H9 (cell line): ENCODE data around the gene CCDC102A. TPM values are rescaled to one million over a fixed set of nuclear protein-coding genes. Genes with fewer than 3 reads are reported as not detected.

Experiments used
- DNase-seq: peaks from one replicate; pipeline ENCODE4 v3.0.0-alpha.2; 2017
- H2AFZ ChIP-seq: one replicate; pipeline ENCODE4 v1.6.1; 2013; ENCODE audit warnings: mild to moderate bottlenecking, low read length, control low read depth, moderate library complexity
- H2AK5ac ChIP-seq: 2 replicates; pipeline ENCODE4 v1.6.1; 2013; ENCODE audit warnings: low read length, control low read depth, mixed read lengths; ENCODE audit not compliant: insufficient read length
- H2BK120ac ChIP-seq: one replicate; pipeline ENCODE4 v1.6.1; 2013; ENCODE audit warnings: low read depth, mild to moderate bottlenecking, low read length, control low read depth, inconsistent platforms; ENCODE audit not compliant: poor library complexity, severe bottlenecking
- H2BK12ac ChIP-seq: 2 replicates; pipeline ENCODE4 v1.6.1; 2013; ENCODE audit warnings: low read length, control low read depth, mixed read lengths, low read depth; ENCODE audit not compliant: insufficient read length
- H2BK15ac ChIP-seq: 2 replicates; pipeline ENCODE4 v1.6.1; 2013; ENCODE audit warnings: low read depth, low read length, control low read depth
- H2BK20ac ChIP-seq: one replicate; pipeline ENCODE4 v1.6.1; 2013; ENCODE audit warnings: low read depth, mild to moderate bottlenecking, low read length, control low read depth, inconsistent platforms; ENCODE audit not compliant: poor library complexity, severe bottlenecking
- H2BK5ac ChIP-seq: 2 replicates; pipeline ENCODE4 v1.6.1; 2013; ENCODE audit warnings: low read length, control low read depth, mixed read lengths; ENCODE audit not compliant: insufficient read length
- H3K14ac ChIP-seq: 2 replicates; pipeline ENCODE4 v1.6.1; 2013; ENCODE audit warnings: low read length, control low read depth; ENCODE audit not compliant: insufficient read depth
- H3K18ac ChIP-seq: 2 replicates; pipeline ENCODE4 v1.6.1; 2013; ENCODE audit warnings: low read depth, mild to moderate bottlenecking, mixed read lengths, low read length, control low read depth; ENCODE audit not compliant: insufficient read length
- H3K23ac ChIP-seq: 2 replicates; pipeline ENCODE4 v1.6.1; 2013; ENCODE audit warnings: low read length, control low read depth, mixed read lengths, low read depth; ENCODE audit not compliant: insufficient read length
- H3K23me2 ChIP-seq: 2 replicates; pipeline ENCODE4 v1.6.1; 2013; ENCODE audit warnings: low read depth, mild to moderate bottlenecking, mixed read lengths, low read length, control low read depth; ENCODE audit not compliant: insufficient read length, poor library complexity, severe bottlenecking
- H3K27ac ChIP-seq: 2 replicates; pipeline ENCODE4 v1.5.1; 2013; ENCODE audit warnings: low read length, control low read depth, mixed read lengths, low read depth; ENCODE audit not compliant: insufficient read length
- H3K27me3 ChIP-seq: 2 replicates; pipeline ENCODE4 v1.6.1; 2013; ENCODE audit warnings: low read length, control low read depth, inconsistent platforms; ENCODE audit not compliant: insufficient read depth
- H3K4ac ChIP-seq: 2 replicates; pipeline ENCODE4 v1.6.1; 2013; ENCODE audit warnings: low read depth, mild to moderate bottlenecking, control low read depth, inconsistent platforms, low read length, moderate library complexity
- H3K4me1 ChIP-seq: 2 replicates; pipeline ENCODE4 v1.6.1; 2013; ENCODE audit warnings: low read length, control low read depth, inconsistent platforms; ENCODE audit not compliant: insufficient read depth
- H3K4me2 ChIP-seq: 2 replicates; pipeline ENCODE4 v1.6.1; 2013; ENCODE audit warnings: low read length, control low read depth, mixed read lengths; ENCODE audit not compliant: insufficient read length, insufficient read depth
- H3K56ac ChIP-seq: 2 replicates; pipeline ENCODE4 v1.6.1; 2013; ENCODE audit warnings: low read depth, mild to moderate bottlenecking, mixed read lengths, low read length, control low read depth; ENCODE audit not compliant: insufficient read length
- H3K79me1 ChIP-seq: 2 replicates; pipeline ENCODE4 v1.6.1; 2013; ENCODE audit warnings: low read depth, mild to moderate bottlenecking, moderate library complexity, low read length, control low read depth, inconsistent platforms; ENCODE audit not compliant: insufficient read depth, poor library complexity, severe bottlenecking
- H3K79me2 ChIP-seq: 2 replicates; pipeline ENCODE4 v1.6.1; 2013; ENCODE audit warnings: low read length, control low read depth, inconsistent platforms; ENCODE audit not compliant: insufficient read depth
- H3K9ac ChIP-seq: 2 replicates; pipeline ENCODE4 v1.6.1; 2013; ENCODE audit warnings: low read length, control low read depth, mixed read lengths; ENCODE audit not compliant: insufficient read length; ENCODE audit errors: extremely low read depth
- H3K9me3 ChIP-seq: one replicate; pipeline ENCODE4 v1.6.1; 2013; ENCODE audit warnings: low read depth, low read length, inconsistent platforms; ENCODE audit not compliant: control insufficient read depth
- H3T11ph ChIP-seq: one replicate; pipeline ENCODE4 v1.6.1; 2013; ENCODE audit warnings: mild to moderate bottlenecking, low read length, control low read depth, inconsistent platforms
- H4K20me1 ChIP-seq: one replicate; pipeline ENCODE4 v1.6.1; 2013; ENCODE audit not compliant: control insufficient read depth, insufficient read length, insufficient read depth
- H4K5ac ChIP-seq: 2 replicates; pipeline ENCODE4 v1.6.1; 2013; ENCODE audit warnings: low read depth, mild to moderate bottlenecking, mixed read lengths, low read length, control low read depth; ENCODE audit not compliant: insufficient read length
- H4K8ac ChIP-seq: replicated peaks from 2 replicates; pipeline ENCODE4 v1.6.1; 2013; ENCODE audit warnings: low read length, control low read depth, mixed read lengths, low read depth; ENCODE audit not compliant: insufficient read length
- H4K91ac ChIP-seq: 2 replicates; pipeline ENCODE4 v1.6.1; 2013; ENCODE audit warnings: low read depth, mild to moderate bottlenecking, moderate library complexity, mixed read lengths, low read length, control low read depth; ENCODE audit not compliant: insufficient read length
- H3K27ac Mint-ChIP-seq, 3 experiments: 2 replicates in 2 of 3; 3 replicates in 1 of 3; pipeline ENCODE4 v1.8.0; 2020 to 2021; ENCODE audit warnings: mixed read lengths in 3 of 3, mild to moderate bottlenecking in 1 of 3, moderate library complexity in 1 of 3
- H3K27me3 Mint-ChIP-seq: 2 replicates; pipeline ENCODE4 v1.8.0; 2021; ENCODE audit warnings: low read depth, mild to moderate bottlenecking, moderate library complexity, mixed read lengths
- H3K36me3 Mint-ChIP-seq, 3 experiments: 2 replicates in 2 of 3; 3 replicates in 1 of 3; pipeline ENCODE4 v1.8.0; 2020 to 2021; ENCODE audit warnings: low read depth in 3 of 3, mixed read lengths in 3 of 3; ENCODE audit not compliant: insufficient read depth in 1 of 3
- H3K4me1 Mint-ChIP-seq, 2 experiments: 2 replicates each; pipeline ENCODE4 v1.8.0; 2020; ENCODE audit warnings: mixed read lengths in 2 of 2
- H3K4me3 Mint-ChIP-seq, 2 experiments: 2 replicates in 1 of 2; 3 replicates in 1 of 2; pipeline ENCODE4 v1.8.0; 2020 to 2021; ENCODE audit warnings: mild to moderate bottlenecking in 2 of 2, mixed read lengths in 2 of 2, moderate library complexity in 1 of 2
- H3K9me3 Mint-ChIP-seq, 2 experiments: 2 replicates in 1 of 2; 3 replicates in 1 of 2; pipeline ENCODE4 v1.8.0; 2020; ENCODE audit warnings: mild to moderate bottlenecking in 2 of 2, mixed read lengths in 2 of 2, moderate library complexity in 1 of 2
- CTCF ChIP-seq: fragments of 200-600 bp; sonication (generic); conservative IDR thresholded peaks from 3 replicates; pipeline ENCODE4 v1.8.0; 2021; ENCODE audit warnings: antibody characterized with exemption, mild to moderate bottlenecking
- WGBS: extraction: QIAGEN DNeasy Blood & Tissue Kit; methylation state at CpG from one replicate; pipeline ENCODE4 v1.1.7; 2013; ENCODE audit warnings: missing lambda C conversion rate, low lambda C conversion rate, mixed read lengths; ENCODE audit not compliant: insufficient read length; ENCODE audit errors: extremely low coverage; 5-methylcytosine and 5-hydroxymethylcytosine counted together
- total RNA-seq: library from RNA; stranded (reverse); gene quantifications from 2 replicates; pipeline ENCODE4 v1.2.1, GENCODE V29; 2021

CCDC102A gene
- total RNA-seq, 1 experiment from 2014 or later: 8.2 TPM

DNA sequence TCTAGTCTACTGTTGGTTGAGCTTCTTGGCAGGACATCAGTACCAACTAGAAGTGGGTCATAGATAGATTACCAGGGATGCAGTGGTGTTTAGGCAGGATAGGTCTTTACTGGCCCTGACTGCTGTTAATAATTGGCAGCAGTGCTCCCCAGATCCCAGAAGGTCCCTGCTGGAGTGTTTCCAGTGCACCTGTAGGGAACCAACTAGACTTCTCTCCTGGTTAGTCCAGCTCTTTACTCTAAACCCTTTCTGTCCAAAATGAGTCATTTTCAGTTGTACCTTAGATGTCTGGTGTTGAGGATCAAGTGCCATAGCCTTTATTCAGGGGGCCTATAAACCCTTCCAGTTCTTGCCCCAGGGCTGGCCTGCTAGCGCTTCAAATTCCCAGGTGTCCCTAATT is 65.2 kb downstream of the CCDC102A start:
- Histone ChIP-seq H3K14ac (no peak overlapping the region), H4K91ac (no peak overlapping the region), H4K20me1 (no peaks in the 10 kb centered on the region), H3K4me2 (no peak overlapping the region), H3K23me2 (no peaks in the 10 kb centered on the region), H3K56ac (no peak overlapping the region), H3K79me1 (no peaks in the 10 kb centered on the region), H3K4ac (no peak overlapping the region), H2BK120ac (no peak overlapping the region), H2BK20ac (no peak overlapping the region), H2BK5ac (no peak overlapping the region), H3K9me3 (no peaks in the 10 kb centered on the region), H4K5ac (no peak overlapping the region), H3K18ac (no peak overlapping the region), H3K4me1 (peaks cover 14% of the 10 kb centered on the region; the same call in 1 of the 2 replicates), H3K9ac (no peak overlapping the region), H3K23ac (no peak overlapping the region), H3K27me3 (no peaks in the 10 kb centered on the region), H3T11ph (no peak overlapping the region), H2AFZ (no peak overlapping the region), H4K8ac (no peak overlapping the region), H2AK5ac (no peak overlapping the region), H2BK15ac (no peak overlapping the region), H3K27ac (no peak overlapping the region), H2BK12ac (no peak overlapping the region), H3K79me2 (no peaks in the 10 kb centered on the region)
- DNase-seq: no peak
- no peaks in the 10 kb centered on the region for H3K27me3 Mint-ChIP-seq
- no peak for TF ChIP-seq CTCF
- peaks cover 25 to 31% of the 10 kb centered on the region in 2 experiments for H3K4me1 Mint-ChIP-seq
- H3K36me3 Mint-ChIP-seq: peaks cover 31 to 61% (median 52%) of the 10 kb centered on the region in 3 experiments
- H3K4me3 Mint-ChIP-seq: no peak overlapping the region
- no CpG with 5 or more reads among the region's 1 CpG for WGBS
- no peaks in the 10 kb centered on the region for H3K9me3 Mint-ChIP-seq
- H3K27ac Mint-ChIP-seq: no peak overlapping the region
